ENCODE data around the gene RAD23A. TPM values are rescaled to one million over a fixed set of nuclear protein-coding genes. Genes with fewer than 3 reads are reported as not detected.

RAD23A gene
- total and polyA plus RNA-seq, 9 donors: 61.2 to 94.0 (median 86.7) TPM

DNA sequence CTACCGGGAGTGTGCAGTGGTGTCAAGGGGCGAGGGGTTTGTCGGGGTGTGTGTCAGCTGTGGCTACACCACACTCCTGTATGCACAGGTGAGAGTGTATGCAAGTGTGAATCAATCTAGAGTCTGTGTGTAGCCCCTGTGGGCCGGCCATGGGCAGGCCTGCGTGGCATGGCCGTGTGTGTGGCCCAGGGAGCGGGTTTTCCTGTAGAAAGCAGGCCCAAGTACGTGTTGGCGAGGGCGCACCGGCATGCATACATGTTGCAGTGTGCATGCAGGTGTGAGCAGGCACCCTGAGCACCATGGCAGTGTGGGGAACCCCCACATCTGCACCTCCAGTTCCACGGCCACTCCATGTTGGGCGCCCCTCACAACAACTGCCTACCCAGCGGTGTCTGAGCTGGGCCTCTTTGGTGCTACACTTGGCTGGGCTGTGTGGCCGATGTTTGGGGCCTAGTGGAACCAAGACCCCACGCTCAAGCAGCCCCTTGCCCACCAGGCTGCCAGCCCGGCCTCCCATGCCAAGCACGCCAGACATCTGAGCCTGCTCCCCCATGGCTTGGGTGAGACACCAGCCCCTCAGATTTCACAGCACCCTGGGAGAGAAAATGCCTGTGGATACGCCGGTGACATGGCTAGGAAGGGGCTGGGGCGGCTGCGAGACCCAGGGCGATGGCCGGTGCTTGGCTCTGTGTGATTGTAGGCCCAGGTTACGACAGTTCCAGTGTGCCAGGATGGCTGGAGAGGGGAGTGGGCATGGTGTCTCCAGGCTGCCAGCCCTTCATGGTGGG, 51.7 kb downstream of the RAD23A start:
- 43 to 54% (median 51%) methylated on average over 25 of the region's 25 CpGs for WGBS, 3 donors
- peak overlapping the region; percentile 74 for H3K4me3 ChIP-seq
- peaks cover 18% of the 10 kb centered on the region for H3K4me1 ChIP-seq (ENCODE audit: insufficient read depth)
- TF ChIP-seq POLR2A (IDR thresholded peaks at IDR 0.05) (no peak), EP300 (IDR thresholded peaks at IDR 0.05) (no peak)
- TF ChIP-seq, protein P1, sequence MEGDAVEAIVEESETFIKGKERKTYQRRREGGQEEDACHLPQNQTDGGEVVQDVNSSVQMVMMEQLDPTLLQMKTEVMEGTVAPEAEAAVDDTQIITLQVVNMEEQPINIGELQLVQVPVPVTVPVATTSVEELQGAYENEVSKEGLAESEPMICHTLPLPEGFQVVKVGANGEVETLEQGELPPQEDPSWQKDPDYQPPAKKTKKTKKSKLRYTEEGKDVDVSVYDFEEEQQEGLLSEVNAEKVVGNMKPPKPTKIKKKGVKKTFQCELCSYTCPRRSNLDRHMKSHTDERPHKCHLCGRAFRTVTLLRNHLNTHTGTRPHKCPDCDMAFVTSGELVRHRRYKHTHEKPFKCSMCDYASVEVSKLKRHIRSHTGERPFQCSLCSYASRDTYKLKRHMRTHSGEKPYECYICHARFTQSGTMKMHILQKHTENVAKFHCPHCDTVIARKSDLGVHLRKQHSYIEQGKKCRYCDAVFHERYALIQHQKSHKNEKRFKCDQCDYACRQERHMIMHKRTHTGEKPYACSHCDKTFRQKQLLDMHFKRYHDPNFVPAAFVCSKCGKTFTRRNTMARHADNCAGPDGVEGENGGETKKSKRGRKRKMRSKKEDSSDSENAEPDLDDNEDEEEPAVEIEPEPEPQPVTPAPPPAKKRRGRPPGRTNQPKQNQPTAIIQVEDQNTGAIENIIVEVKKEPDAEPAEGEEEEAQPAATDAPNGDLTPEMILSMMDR (IDR thresholded peaks at IDR 0.05): no peak
- peak in 3 of 5 donors; percentile 38 to 50 (median 42) for DNase-seq
- H3K9me3 ChIP-seq: no peaks in the 10 kb centered on the region
- H3K27ac ChIP-seq: peak overlapping the region; percentile 78 to 92
- intact Hi-C loops (cut with DNase I): loop anchor here in 1 of 4 donors (5.0 kb wide), 1 partner anchor 955 kb away; the partner anchor contains the start of gene DCAF15
- H3K27me3 ChIP-seq: no peaks in the 10 kb centered on the region
- H3K36me3 ChIP-seq: no peaks in the 10 kb centered on the region

DNA sequence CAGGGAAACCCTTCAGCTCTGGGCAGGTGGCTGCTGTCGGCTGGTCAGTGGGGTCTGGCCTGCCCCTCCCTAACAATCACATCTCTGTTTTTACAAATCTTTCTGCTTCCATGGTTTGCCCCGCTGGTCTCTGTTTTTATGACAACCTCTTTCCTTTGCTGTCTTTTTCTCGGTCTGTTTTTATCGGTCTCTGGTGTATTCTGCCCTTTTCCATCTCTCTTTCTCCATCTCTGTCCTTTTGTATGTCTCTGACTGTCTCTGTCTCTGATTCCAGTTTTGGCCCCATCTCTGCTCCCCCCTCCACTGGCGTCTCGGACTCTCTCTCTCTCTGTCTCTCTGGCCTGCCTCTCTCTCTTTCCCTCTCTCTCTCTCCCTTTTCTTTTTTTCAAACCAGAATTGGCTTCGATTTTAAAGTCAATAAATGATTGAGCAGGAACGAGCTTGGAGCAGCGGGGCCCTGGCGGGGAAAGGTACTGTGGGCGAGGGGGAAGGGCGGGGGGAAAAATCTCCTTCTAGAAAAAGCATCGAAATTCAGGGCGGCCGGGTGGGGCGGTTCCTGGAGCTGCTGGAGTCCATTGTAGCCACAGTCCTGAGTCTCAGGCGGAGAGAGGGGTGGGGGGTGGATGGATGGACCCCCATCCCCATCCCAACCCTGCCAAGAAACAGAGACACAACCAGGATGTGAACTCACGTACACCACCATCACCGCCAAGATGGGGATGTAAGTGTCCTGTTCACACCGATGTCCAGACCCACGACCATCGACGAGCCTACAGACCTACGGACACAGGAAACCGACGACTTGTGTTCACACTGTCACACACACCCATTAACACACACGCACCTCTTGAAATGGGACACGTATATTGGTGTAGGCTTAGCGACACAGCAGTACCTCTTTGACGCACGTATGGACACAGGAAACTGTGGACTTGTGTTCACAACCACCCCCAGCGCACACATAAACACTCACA, 52.6 kb downstream of the RAD23A start:
- peak in 4 of 5 donors; percentile 36 to 45 (median 40) for DNase-seq
- Histone ChIP-seq H3K36me3 (no peaks in the 10 kb centered on the region), H3K9me3 (no peaks in the 10 kb centered on the region), H3K27me3 (no peaks in the 10 kb centered on the region), H3K4me1 (ENCODE audit: insufficient read depth) (peaks cover 26% of the 10 kb centered on the region), H3K4me3 (peak overlapping the region; percentile 74), H3K27ac (peak overlapping the region; percentile 78 to 92)
- 49 to 63% (median 62%) methylated on average over 32 of the region's 32 CpGs for WGBS, 3 donors
- TF ChIP-seq, protein P1 (IDR thresholded peaks at IDR 0.05): no peak
- TF ChIP-seq EP300 (IDR thresholded peaks at IDR 0.05) (no peak), POLR2A (IDR thresholded peaks at IDR 0.05) (no peak)
- intact Hi-C loops (cut with DNase I): loop anchor here in 1 of 4 donors (5.0 kb wide), 1 partner anchor 954 kb away; the partner anchor contains the start of gene DCAF15

DNA sequence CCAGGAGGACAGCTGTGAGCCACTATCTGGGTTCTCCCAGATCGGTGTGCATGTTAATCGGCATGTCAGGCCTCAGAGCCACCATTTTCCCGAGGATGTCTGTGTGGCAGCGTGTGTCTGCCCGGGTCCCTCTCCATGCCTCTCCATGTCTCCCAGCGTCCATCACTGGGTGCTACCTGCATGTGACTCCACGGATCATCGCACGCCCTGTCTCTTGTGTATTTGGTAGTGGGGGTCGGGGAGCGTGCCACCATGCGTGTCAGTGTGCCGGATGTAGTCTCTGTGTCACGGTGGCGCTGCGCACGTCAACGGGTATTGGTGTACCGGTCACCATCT, 55.5 kb downstream of the RAD23A start:
- TF ChIP-seq EP300 (IDR thresholded peaks at IDR 0.05) (no peak), POLR2A (IDR thresholded peaks at IDR 0.05) (no peak)
- TF ChIP-seq, protein P1 (IDR thresholded peaks at IDR 0.05): no peak
- intact Hi-C loops (cut with DNase I): loop anchor here in 1 of 4 donors (10.0 kb wide), 1 partner anchor 54 kb away; no protein-coding TSS in a partner anchor
- peak in 4 of 5 donors; percentile 36 to 52 (median 48) for DNase-seq
- 53 to 69% (median 65%) methylated on average over 19 of the region's 19 CpGs for WGBS, 3 donors
- Histone ChIP-seq H3K27me3 (no peaks in the 10 kb centered on the region), H3K36me3 (no peaks in the 10 kb centered on the region), H3K4me3 (no peak overlapping the region), H3K4me1 (ENCODE audit: insufficient read depth) (peaks cover 26% of the 10 kb centered on the region), H3K9me3 (no peaks in the 10 kb centered on the region), H3K27ac (peak overlapping the region; percentile 32 to 83)

DNA sequence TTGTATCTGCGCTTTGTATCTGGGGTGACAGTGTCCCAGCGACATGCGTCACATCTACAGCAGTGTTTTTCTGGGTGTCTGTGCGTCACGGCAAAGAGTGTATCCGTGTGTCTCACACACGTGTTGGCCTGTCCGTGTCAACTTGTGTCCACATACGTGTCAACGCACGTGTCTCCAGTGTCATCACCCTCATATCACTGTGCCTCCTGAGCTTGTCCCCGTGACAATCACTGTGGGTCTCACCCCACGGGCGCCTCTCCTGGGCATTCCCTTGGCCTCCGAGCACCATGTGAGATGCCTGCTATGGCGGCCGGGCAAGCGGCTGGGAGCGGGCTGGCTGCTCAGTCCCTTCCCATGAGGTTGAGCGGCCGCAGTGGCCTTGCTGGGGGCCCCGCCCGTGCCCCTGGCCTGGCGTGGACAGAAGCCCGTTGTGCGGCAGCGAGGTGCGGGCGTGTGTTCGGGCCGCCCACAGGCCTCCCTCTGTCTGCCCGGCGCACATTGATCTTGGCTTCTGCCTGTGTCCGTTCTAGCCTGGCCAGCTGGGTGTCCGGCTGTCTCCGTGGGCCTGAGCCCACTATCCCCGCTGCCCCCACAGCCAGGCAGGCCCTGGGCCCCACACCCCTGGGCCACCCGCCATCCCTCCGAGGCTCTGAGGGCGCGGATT, 56.0 kb downstream of the RAD23A start:
- intact Hi-C loops (cut with DNase I): loop anchor here in 1 of 4 donors (10.0 kb wide), 1 partner anchor 53 kb away; no protein-coding TSS in a partner anchor

More for the DNA sequence above, 56.0 kb downstream of the RAD23A start:
- no peaks in the 10 kb centered on the region for H3K9me3 ChIP-seq
- peak overlapping the region; percentile 40 for H3K4me3 ChIP-seq
- TF ChIP-seq, protein P1 (IDR thresholded peaks at IDR 0.05): no peak
- no peak for TF ChIP-seq EP300 (IDR thresholded peaks at IDR 0.05)
- TF ChIP-seq POLR2A (IDR thresholded peaks at IDR 0.05): no peak
- H3K27ac ChIP-seq: peak overlapping the region; percentile 72 to 83
- peak in 1 of 5 donors; percentile 76 for DNase-seq
- H3K27me3 ChIP-seq: no peaks in the 10 kb centered on the region
- H3K36me3 ChIP-seq: no peaks in the 10 kb centered on the region
- peaks cover 29% of the 10 kb centered on the region for H3K4me1 ChIP-seq (ENCODE audit: insufficient read depth)
- WGBS, 3 donors: 16 to 25% (median 19%) methylated on average over 41 of the region's 41 CpGs
